Natural killer cell treated with Interleukin-12 subunit alpha and Interleukin-12 subunit beta and Interleukin-15 and Interleukin-18, amount 100 ng/mL, for 72 hours (primary cell): ENCODE data around the gene ACSS1. TPM values are rescaled to one million over a fixed set of nuclear protein-coding genes. Genes with fewer than 3 reads are reported as not detected.

Experiments used
- ATAC-seq, 2 donors: fragments of 150-1000 bp; cut with Tn5 transposase in 1 of 2; sonication (Bioruptor Pico), chemical (Tn5 transposase) in 1 of 2; 2 replicates each; pipeline ENCODE4 v1.10.0; 2021
- DNase-seq: peaks from one replicate; pipeline ENCODE4 v3.0.0; 2022; ENCODE audit warnings: low spot score
- H3K27ac Mint-ChIP-seq, 2 donors: 1 replicate in 1 of 2; 2 replicates in 1 of 2; pipeline ENCODE4 v1.8.0; 2022; ENCODE audit warnings: mixed read lengths in 2 of 2, mild to moderate bottlenecking in 1 of 2, moderate library complexity in 1 of 2
- H3K27me3 Mint-ChIP-seq, 2 donors: 1 replicate in 1 of 2; 2 replicates in 1 of 2; pipeline ENCODE4 v1.8.0; 2022; ENCODE audit warnings: mixed read lengths in 2 of 2
- H3K36me3 Mint-ChIP-seq: one replicate; pipeline ENCODE4 v1.8.0; 2022; ENCODE audit warnings: mixed read lengths
- H3K4me1 Mint-ChIP-seq, 2 donors: 1 replicate in 1 of 2; 2 replicates in 1 of 2; pipeline ENCODE4 v1.8.0; 2022; ENCODE audit warnings: low read depth in 2 of 2, mixed read lengths in 2 of 2, mild to moderate bottlenecking in 1 of 2
- H3K4me3 Mint-ChIP-seq: one replicate; pipeline ENCODE4 v1.8.0; 2022; ENCODE audit warnings: mixed read lengths
- H3K9me3 Mint-ChIP-seq: 2 replicates; pipeline ENCODE4 v1.8.0; 2022; ENCODE audit warnings: mixed read lengths
- total RNA-seq, 2 donors: library from RNA; stranded (reverse); gene quantifications; one replicate each; pipeline ENCODE4 v1.2.3, GENCODE V29; 2022

The ACSS1 gene
- total RNA-seq, 2 donors from 2014 or later = 5.8 to 7.6 TPM

DNA sequence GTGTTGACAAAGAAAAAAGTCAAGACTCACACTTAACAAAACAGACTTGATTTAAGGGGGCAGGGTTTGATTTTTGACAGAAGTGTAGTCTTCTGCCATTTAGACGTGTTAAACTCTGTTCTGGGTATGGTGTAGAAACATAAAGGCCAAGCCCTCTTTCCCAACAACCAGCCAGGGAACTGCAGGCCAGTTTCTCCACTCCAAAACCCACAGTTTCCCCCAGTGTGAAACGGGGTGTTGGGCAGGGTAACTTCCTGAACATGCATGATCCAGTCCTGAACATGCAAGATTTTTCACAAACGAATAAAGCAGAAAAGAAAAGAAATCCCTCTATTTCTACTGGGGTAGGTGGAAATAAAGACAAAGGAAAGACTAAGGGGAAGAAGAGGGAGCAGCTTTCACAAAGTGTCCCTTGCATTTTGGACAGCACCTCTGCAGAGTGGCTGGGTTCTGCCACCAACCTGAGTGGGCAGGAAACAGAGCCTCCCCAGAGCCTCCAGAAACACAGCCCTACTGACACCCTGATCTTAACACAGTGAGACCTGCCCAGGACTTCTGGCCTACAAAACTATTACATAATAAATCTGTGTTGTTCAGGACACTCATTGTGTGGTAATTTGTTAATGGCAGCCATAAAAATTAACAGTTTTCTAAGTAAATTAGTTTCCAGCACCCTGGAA is 72.8 kb downstream of the ACSS1 start:
- H3K27ac Mint-ChIP-seq = peak overlapping the region; percentile 78 to 96
- H3K4me3 Mint-ChIP-seq = peak overlapping the region; percentile 72
- peaks cover 24% of the 10 kb centered on the region for H3K36me3 Mint-ChIP-seq
- peaks cover under 1% of the 10 kb centered on the region for H3K9me3 Mint-ChIP-seq
- H3K27me3 Mint-ChIP-seq = no peaks in the 10 kb centered on the region
- DNase-seq (no peak), ATAC-seq (no peak)
- H3K4me1 Mint-ChIP-seq = peaks cover 87 to 89% of the 10 kb centered on the region in 2 donors

DNA sequence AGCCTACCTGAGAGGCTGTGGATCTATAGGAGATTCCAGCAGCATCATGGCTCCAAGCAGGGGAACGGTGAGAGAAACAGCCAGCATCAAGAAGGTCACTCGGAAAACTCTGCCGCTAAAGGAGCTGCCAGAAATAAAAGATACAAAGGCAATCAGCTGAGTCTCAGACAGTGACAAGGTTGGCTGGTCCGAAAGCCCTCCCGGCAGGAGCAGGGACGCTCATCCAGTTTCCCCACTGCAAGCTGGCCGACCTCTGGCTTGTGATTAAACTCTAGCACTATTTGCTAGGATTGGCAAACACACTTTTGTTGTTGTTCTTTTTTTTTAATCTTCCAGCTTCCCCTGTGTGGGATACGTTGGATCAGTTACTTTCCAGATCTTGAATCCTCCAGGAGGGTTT is 74.0 kb downstream of the ACSS1 start:
- Mint-ChIP-seq H3K27me3 (no peaks in the 10 kb centered on the region), H3K4me3 (peak overlapping the region; percentile 72), H3K9me3 (peaks cover 3% of the 10 kb centered on the region), H3K27ac (peak overlapping the region; percentile 78 to 96), H3K36me3 (peaks cover 23% of the 10 kb centered on the region), H3K4me1 (peaks cover 92% of the 10 kb centered on the region in 2 donors)
- no peak for ATAC-seq
- no peak for DNase-seq

DNA sequence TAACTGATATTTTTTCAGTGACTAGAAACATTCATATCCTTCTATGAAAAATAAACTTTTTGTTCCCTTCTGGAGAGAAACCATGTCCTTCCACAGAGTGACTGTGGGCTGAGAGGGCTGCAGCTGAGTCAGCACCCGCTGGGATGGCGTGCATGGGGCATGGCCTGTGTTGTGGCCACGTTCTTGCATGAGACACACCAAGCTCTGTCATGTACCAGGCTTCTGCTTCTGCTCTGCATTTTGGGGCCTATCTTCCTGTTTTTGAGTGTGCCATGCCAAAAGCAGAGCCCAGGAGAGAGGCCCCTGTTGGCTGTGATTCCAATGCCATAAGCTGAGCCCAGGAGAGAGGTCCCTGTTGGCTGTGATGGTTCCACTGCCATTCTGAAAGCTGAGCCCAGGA is 76.1 kb downstream of the ACSS1 start:
- H3K4me3 Mint-ChIP-seq = peak overlapping the region; percentile 61
- ATAC-seq (peak; percentile 76 to 86), DNase-seq (no peak)
- H3K9me3 Mint-ChIP-seq = peaks cover 3% of the 10 kb centered on the region
- H3K36me3 Mint-ChIP-seq = peaks cover 33% of the 10 kb centered on the region
- peak overlapping the region; percentile 78 to 96 for H3K27ac Mint-ChIP-seq
- no peaks in the 10 kb centered on the region for H3K27me3 Mint-ChIP-seq
- H3K4me1 Mint-ChIP-seq = peaks cover 88% of the 10 kb centered on the region in 2 donors

DNA sequence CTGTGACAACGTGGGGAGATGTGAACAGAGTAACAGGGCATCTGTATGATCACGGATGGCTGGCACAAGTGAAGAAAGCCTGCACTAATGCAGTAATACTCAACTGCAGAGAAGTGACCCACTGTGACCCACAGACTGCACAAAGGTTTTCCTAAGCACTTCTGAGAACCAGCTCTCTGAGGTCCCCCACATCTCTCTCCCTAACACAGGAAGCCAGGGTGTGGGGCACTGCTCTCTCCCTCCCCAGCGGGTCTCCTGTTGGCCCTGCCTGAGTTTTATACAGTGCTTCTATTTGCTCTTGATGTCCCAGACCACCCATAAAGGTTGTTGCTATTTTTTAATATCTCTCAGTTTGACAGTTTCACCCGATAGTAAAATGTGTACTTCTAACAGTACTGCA is 76.7 kb downstream of the ACSS1 start:
- DNase-seq (no peak), ATAC-seq (peak; percentile 80 to 82)
- peak overlapping the region; percentile 78 to 96 for H3K27ac Mint-ChIP-seq
- H3K36me3 Mint-ChIP-seq = peaks cover 38% of the 10 kb centered on the region
- H3K27me3 Mint-ChIP-seq = no peaks in the 10 kb centered on the region
- H3K4me1 Mint-ChIP-seq = peaks cover 87 to 89% of the 10 kb centered on the region in 2 donors
- H3K4me3 Mint-ChIP-seq = peak overlapping the region; percentile 61
- H3K9me3 Mint-ChIP-seq = peaks cover 3% of the 10 kb centered on the region

DNA sequence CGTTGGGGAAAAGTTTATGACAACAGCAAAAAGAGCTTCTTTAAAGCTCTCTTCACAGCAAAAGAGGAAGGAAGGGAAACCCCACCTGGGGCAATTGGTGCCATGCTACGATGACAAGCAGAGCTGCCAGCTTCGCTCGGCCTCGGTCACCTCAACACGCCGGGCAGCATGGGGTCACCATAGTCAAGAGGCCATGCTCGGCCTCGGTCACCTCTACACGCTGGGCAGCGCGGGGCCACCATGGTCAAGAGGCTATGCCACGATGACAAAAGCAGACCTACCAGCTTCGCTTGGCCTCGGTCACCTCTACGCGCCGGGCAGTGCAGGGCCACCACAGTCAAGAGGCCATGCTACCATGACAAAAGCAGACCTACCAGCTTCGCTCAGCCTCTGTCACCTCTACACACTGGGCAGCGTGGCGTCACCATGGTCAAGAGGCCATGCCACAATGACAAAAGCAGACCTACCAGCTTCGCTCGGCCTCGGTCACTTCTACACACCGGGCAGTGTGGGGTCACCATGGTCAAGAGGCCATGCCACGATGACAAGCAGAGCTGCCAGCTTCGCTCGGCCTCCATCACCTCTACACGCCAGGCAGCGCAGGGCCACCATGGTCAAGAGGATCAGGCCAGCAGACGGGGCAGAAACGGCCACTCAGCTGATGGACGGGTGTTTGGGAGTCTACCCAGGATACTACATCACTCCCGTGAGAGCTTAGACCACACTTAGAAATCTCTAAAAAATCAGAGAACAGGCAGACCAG is 77.5 kb downstream of the ACSS1 start:
- ATAC-seq (no peak), DNase-seq (no peak)

DNA sequence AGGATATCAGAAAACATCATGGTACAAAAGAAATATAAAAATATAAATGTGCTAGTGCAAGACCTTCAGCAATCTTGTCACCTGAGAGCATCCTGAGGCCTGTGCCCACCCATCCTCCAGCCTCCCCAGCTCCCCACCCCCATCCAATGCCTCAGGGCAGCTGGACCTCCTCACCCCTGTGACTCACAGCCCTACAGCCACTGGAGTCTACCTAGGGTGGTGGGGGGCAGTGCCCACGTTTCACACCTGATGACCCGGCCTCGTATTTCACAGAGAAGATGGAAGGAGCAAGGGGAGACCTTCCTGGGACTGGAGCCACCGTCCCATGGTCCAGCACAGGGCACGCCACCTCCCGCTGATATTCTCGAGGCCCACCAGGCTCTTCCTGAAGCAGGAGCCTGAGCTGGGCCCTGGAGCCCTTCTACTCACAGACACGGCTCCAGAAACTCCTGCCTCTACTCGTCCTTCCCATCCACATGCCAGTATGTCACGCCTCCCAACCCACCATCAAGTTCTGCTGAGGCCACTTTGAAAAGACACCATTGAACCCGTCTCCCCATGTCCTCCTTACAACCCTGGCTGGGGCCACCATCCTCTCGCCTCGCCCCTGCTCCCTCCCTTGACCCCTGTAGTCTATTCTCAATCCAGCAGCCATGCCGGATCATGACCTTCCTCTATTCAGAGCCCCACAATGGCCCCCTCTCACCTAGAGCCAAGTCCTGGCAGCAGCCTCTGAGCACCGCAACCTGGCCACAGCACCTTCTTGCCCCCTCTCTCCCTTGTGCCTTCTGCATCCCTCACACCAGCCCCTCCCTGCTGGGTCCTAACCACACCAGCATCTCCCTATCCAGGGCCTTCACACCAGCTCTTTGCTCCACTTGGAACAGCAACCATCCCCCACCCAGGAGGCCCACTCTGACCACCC is 78.6 kb downstream of the ACSS1 start:
- peaks cover 81 to 82% of the 10 kb centered on the region in 2 donors for H3K4me1 Mint-ChIP-seq
- no peaks in the 10 kb centered on the region for H3K27me3 Mint-ChIP-seq
- H3K4me3 Mint-ChIP-seq = no peak overlapping the region
- ATAC-seq (no peak), DNase-seq (no peak)
- H3K27ac Mint-ChIP-seq = peak overlapping the region; percentile 78 to 96
- H3K36me3 Mint-ChIP-seq = peaks cover 50% of the 10 kb centered on the region
- H3K9me3 Mint-ChIP-seq = peaks cover 3% of the 10 kb centered on the region

More for the DNA sequence above, 77.5 kb downstream of the ACSS1 start:
- no peaks in the 10 kb centered on the region for H3K27me3 Mint-ChIP-seq
- H3K27ac Mint-ChIP-seq = peak overlapping the region; percentile 78 to 96
- H3K4me1 Mint-ChIP-seq = peaks cover 83 to 87% of the 10 kb centered on the region in 2 donors
- H3K4me3 Mint-ChIP-seq = peak overlapping the region; percentile 61
- H3K9me3 Mint-ChIP-seq = peaks cover 3% of the 10 kb centered on the region
- peaks cover 47% of the 10 kb centered on the region for H3K36me3 Mint-ChIP-seq

DNA sequence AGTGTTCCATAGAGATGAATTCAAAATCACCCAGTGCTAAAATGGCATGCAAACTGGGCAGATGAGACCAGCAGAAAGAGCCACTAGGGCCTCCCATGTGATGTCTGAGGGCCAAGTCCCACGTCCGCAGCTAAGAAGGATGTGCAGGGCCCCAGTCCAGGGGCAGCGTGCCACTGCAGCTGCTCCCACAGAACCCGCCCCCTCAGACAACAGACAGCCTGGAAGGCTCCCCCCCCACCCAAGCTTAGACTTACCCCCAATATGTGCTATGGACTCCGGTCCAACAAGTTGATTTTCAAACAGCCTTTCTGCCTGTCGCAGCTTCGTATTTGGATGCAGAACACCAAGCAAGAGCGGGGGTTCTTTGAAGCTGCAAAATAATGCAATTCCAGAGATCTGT is 79.4 kb downstream of the ACSS1 start:
- Mint-ChIP-seq H3K36me3 (peaks cover 57% of the 10 kb centered on the region), H3K27me3 (no peaks in the 10 kb centered on the region), H3K27ac (peak overlapping the region in 1 of 2 donors; percentile 96), H3K4me3 (no peak overlapping the region), H3K4me1 (peaks cover 81 to 83% of the 10 kb centered on the region in 2 donors), H3K9me3 (peaks cover 3% of the 10 kb centered on the region)
- ATAC-seq = no peak
- no peak for DNase-seq

DNA sequence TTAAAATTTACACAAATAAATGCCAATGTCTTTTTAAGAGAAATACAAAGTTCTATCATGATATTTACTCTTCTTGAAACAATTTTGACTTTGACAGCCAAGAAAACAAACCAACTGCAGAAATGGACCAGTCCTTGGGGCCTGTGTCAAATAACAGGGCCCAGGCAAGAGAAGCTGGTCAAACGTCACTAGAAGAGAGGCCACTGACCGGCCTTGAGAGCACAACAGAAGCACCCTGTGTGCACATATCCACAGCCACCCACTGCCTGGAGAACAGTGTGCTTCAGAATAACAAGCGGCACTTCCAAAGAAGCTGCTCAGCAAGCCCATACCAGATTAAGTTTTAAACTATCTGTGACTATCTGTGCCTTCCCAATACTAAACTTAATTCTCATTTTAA is 80.1 kb downstream of the ACSS1 start:
- Mint-ChIP-seq H3K27ac (peak overlapping the region; percentile 62 to 96), H3K27me3 (no peaks in the 10 kb centered on the region), H3K4me3 (peak overlapping the region; percentile 5), H3K36me3 (peaks cover 63% of the 10 kb centered on the region), H3K9me3 (peaks cover 3% of the 10 kb centered on the region), H3K4me1 (peaks cover 81 to 82% of the 10 kb centered on the region in 2 donors)
- ATAC-seq = no peak
- DNase-seq = no peak

DNA sequence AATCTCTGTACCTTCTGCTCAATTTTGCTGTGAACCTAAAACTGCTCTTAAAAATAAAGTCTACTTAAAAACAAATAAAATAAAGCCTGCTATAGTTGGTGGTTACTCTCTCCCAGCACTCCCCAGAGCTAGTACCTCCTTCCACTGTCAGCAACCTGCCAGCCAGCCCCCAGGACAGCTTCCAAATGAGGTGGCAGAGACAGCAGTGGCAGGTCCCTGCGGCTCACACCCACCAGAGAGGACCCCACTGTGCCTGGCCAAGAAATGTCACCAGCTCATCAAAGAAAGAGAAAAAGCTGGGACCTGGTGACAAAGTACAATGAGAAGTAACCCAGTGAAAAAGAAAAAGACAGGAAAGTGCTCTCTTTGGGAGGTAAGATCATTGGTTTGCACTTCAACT is 80.6 kb downstream of the ACSS1 start:
- no peak for ATAC-seq
- Mint-ChIP-seq H3K4me1 (peaks cover 77 to 79% of the 10 kb centered on the region in 2 donors), H3K36me3 (peaks cover 61% of the 10 kb centered on the region), H3K27ac (peak overlapping the region; percentile 62 to 96), H3K9me3 (peaks cover 3% of the 10 kb centered on the region), H3K4me3 (peak overlapping the region; percentile 5), H3K27me3 (no peaks in the 10 kb centered on the region)
- no peak for DNase-seq

DNA sequence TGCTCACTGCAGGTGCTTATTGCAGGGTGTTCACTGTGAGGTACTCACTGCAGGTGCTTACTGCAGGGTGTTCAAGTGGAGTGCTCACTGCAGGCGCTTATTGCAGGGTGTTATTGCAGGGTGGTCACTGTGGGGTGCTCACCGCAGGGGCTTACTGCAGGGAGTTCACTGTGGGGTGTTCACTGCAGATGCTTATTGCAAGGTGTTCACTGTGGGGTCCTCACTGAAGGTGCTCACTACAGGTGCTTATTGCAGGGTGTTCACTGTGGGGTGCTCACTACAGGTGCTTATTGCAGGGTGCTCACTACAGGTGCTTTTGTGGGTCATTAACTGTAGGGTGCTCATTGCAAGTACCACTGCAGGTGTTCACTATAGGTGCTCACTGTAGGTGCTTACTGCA is 85.6 kb downstream of the ACSS1 start:
- Mint-ChIP-seq H3K9me3 (no peaks in the 10 kb centered on the region), H3K36me3 (peaks cover 66% of the 10 kb centered on the region), H3K27ac (no peak overlapping the region), H3K4me3 (no peak overlapping the region), H3K27me3 (no peaks in the 10 kb centered on the region), H3K4me1 (peaks cover 52 to 56% of the 10 kb centered on the region in 2 donors)
- DNase-seq (no peak), ATAC-seq (no peak)

DNA sequence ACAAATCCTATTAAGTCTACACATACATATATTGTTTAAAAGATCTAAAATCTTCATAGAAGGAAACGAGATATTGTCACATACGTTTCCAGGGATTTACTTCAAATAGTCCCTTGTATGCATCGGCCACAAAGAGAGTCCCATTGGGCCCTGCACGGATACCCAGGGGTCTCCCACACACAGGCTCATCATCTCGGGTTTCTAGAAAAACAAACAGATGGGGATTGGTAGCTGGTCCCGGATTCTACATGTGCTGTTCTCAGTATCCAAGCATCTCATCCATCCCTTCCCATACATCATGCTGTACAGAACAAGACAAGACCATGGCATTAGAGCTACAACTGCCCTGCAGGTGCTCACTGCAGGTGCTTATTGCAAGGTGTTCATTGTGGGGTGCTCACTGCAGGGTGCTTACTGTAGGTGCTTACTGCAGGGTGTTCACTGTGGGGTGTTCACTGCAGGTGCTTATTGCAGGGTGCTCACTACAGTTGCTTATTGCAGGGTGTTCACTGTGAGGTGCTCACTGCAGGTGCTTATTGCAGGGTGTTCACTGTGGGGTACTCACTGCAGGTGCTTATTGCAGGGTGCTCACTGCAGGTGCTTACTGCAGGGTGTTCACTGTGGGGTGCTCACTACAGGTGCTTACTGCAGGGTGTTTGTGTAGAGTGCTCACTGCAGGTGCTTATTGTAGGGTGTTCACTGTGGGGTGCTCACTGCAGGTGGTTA is 86.4 kb downstream of the ACSS1 start:
- ATAC-seq = no peak
- peaks cover 44 to 52% of the 10 kb centered on the region in 2 donors for H3K4me1 Mint-ChIP-seq

DNA sequence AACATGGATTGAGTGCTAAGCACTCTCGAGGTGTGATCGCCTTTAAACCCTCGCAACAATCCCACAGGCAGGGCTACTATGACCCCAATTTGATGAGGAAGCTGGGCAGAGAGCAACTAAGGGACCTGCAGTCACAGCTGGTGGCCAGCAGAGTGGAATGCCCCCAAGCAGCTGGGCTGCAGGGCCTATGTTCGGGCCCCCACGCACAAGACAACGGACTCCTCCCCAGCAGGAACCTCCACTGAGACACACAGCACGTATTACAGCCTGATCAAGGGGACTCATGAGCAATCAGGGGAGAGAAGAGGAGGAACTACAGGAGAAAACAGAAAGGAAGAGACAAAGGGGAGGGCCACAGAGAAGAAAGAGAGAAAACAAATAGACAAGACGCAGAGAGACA is 87.2 kb downstream of the ACSS1 start:
- Mint-ChIP-seq H3K36me3 (peaks cover 59% of the 10 kb centered on the region), H3K27ac (peak overlapping the region; percentile 22 to 32), H3K27me3 (no peaks in the 10 kb centered on the region), H3K4me3 (no peak overlapping the region), H3K4me1 (peaks cover 45 to 56% of the 10 kb centered on the region in 2 donors), H3K9me3 (no peaks in the 10 kb centered on the region)
- ATAC-seq (no peak), DNase-seq (no peak)

More for the DNA sequence above, 86.4 kb downstream of the ACSS1 start:
- DNase-seq = no peak
- no peaks in the 10 kb centered on the region for H3K27me3 Mint-ChIP-seq
- no peaks in the 10 kb centered on the region for H3K9me3 Mint-ChIP-seq
- peak overlapping the region; percentile 22 to 32 for H3K27ac Mint-ChIP-seq
- H3K36me3 Mint-ChIP-seq = peaks cover 59% of the 10 kb centered on the region
- no peak overlapping the region for H3K4me3 Mint-ChIP-seq

DNA sequence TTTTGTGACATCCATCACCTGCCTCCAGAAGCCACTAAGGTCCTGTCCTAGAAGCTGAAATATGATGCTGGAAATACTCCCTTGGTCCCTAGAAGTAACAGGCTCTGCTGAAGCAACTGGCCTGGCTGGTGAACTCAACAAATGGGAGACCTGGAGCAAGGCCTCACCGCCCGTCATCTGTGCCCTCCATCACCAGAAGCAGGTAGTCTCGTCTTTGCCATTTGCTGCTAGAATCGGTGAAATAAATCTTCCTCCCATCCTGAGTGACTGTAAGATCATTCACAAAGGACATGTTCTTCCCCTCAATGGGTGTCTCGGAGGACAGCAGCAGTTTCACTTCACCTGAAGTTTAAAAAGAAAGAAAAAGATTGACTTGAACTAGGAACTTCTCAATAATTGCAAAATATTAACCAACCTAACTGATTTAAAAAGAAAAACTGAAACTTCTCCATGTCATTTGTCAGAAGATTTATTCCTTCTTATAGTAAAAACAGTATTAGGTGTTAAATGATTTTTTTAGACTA is 87.8 kb downstream of the ACSS1 start:
- H3K36me3 Mint-ChIP-seq = peaks cover 61% of the 10 kb centered on the region
- peak overlapping the region; percentile 22 to 32 for H3K27ac Mint-ChIP-seq
- ATAC-seq (no peak), DNase-seq (no peak)
- no peak overlapping the region for H3K4me3 Mint-ChIP-seq
- no peaks in the 10 kb centered on the region for H3K9me3 Mint-ChIP-seq
- H3K4me1 Mint-ChIP-seq = peaks cover 48 to 59% of the 10 kb centered on the region in 2 donors
- no peaks in the 10 kb centered on the region for H3K27me3 Mint-ChIP-seq
